ENCODE data around the gene TBC1D22A. TPM values are rescaled to one million over a fixed set of nuclear protein-coding genes. Genes with fewer than 3 reads are reported as not detected.

Gene TBC1D22A
- total and polyA plus RNA-seq, 10 of the 15 experiments (the other 5 are each of a cell fraction or from before 2014, with no cell fraction given) = 0.63 to 44.7 (median 27.4) TPM

- CTCF ChIA-PET = no interaction called here
- H3K9me3 ChIP-seq (replicated peaks; ENCODE audit: control insufficient read depth, insufficient read depth, low read length) = no peaks in the 10 kb centered on the region; the same call in 2 of the 3 replicates
- no peaks in the 10 kb centered on the region for H3K4me1 ChIP-seq (ENCODE audit: control insufficient read depth, insufficient read depth, low read length)
- no peak overlapping the region for H3K27ac ChIP-seq (ENCODE audit: control insufficient read depth, insufficient read depth)
- DNase-seq (ENCODE audit: low read depth, low spot score) (no peak), FAIRE-seq (no peak), ATAC-seq (no peak)
- BruUV-seq (replicated peaks) = no TSS peak
- TF ChIP-seq PKNOX1 (IDR thresholded peaks at IDR 0.05) (no peak), BCL3 (IDR thresholded peaks at IDR 0.05; ENCODE audit: borderline replicate concordance, insufficient read depth, low read depth, low read length, poor library complexity, severe bottlenecking) (no peak), ZNF622 (IDR thresholded peaks at IDR 0.05) (no peak)
- no peak overlapping the region for H3K9ac ChIP-seq (ENCODE audit: control insufficient read depth, insufficient read depth, low read length)
- peaks cover 13 to 16% of the 10 kb centered on the region in 2 experiments; a peak in 3 of 4 replicates for H3K36me3 ChIP-seq (ENCODE audit: control insufficient read depth in 2 of 2, insufficient read depth in 2 of 2, low read length in 1 of 2)
- H4K20me1 ChIP-seq (ENCODE audit: control insufficient read depth, insufficient read depth) = 0 out of 2 replicates have a peak, but pooled peaks cover 3% of the 10 kb centered on the region
- POLR2A ChIA-PET = no interaction called here
- in situ Hi-C loops (cut with MboI) = no loop called here
- RAD21 ChIA-PET (ENCODE audit: unreplicated experiment) = no interaction called here
- WGBS (ENCODE audit: insufficient coverage, insufficient replicate concordance, low lambda C conversion rate, missing lambda C conversion rate) = 98% methylated on average over 12 of the region's 12 CpGs
- no peaks in the 10 kb centered on the region for H3K27me3 ChIP-seq (replicated peaks in 1 of 2; ENCODE audit: control insufficient read depth in 2 of 2, insufficient read depth in 2 of 2, low read length in 1 of 2)
- intact Hi-C loops (cut with micrococcal nuclease; ENCODE audit: unreplicated experiment) = no loop called here
- peaks cover 4% of the 10 kb centered on the region for H3K79me2 ChIP-seq (ENCODE audit: control insufficient read depth, insufficient read depth, low read length)
- no peak overlapping the region for H2AFZ ChIP-seq (ENCODE audit: control insufficient read depth, low read depth, low read length)
- SMC1A ChIA-PET (ENCODE audit: uncharacterized antibody, unreplicated experiment) = no interaction called here
- H3K4me2 ChIP-seq (ENCODE audit: control insufficient read depth, insufficient read depth) = no peak overlapping the region
- H3K4me3 ChIP-seq = no peak overlapping the region
These were observed 52.7 kb downstream of the TBC1D22A start for GRCh38 chr22:46815132-46815531.

DNA sequence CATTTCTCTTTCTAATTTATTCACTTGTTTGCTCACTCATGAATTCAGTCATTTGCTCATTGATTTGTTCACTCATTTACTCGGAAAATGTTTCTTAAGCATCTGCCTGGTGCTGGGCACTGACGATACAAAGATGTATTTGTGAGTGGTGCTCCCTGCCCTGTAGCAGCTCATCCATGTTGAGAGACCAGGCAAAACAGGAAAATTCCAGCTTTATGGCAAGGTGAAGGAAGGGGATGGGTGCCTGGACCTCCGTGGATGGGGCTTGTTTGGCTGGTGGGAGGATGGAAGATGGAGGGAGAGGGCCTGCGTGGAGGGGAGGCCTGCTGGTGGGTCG lies 53.1 kb downstream of the TBC1D22A start:
- in situ Hi-C loops (cut with MboI) = no loop called here
- DNase-seq (ENCODE audit: low read depth, low spot score) (no peak), FAIRE-seq (no peak), ATAC-seq (no peak)
- BruUV-seq (replicated peaks) = no TSS peak
- ChIA-PET SMC1A (ENCODE audit: uncharacterized antibody, unreplicated experiment) (no interaction called here), CTCF (no interaction called here), POLR2A (no interaction called here), RAD21 (ENCODE audit: unreplicated experiment) (no interaction called here)
- H3K36me3 ChIP-seq (ENCODE audit: control insufficient read depth in 2 of 2, insufficient read depth in 2 of 2, low read length in 1 of 2) = peaks cover 13 to 16% of the 10 kb centered on the region in 2 experiments; a peak in 3 of 4 replicates
- intact Hi-C loops (cut with micrococcal nuclease; ENCODE audit: unreplicated experiment) = no loop called here
- 89% methylated on average over 5 of the region's 5 CpGs for WGBS (ENCODE audit: insufficient coverage, insufficient replicate concordance, low lambda C conversion rate, missing lambda C conversion rate)
- 0 out of 2 replicates have a peak, but pooled peaks cover 3% of the 10 kb centered on the region for H4K20me1 ChIP-seq (ENCODE audit: control insufficient read depth, insufficient read depth)
- no peak overlapping the region for H3K4me3 ChIP-seq
- H3K79me2 ChIP-seq (ENCODE audit: control insufficient read depth, insufficient read depth, low read length) = peaks cover 5% of the 10 kb centered on the region
- TF ChIP-seq CREB1 (IDR thresholded peaks at IDR 0.05; ENCODE audit: low read depth) (no peak), MXI1 (IDR thresholded peaks at IDR 0.05; ENCODE audit: low read depth, low read length) (no peak), ZNF384 (IDR thresholded peaks at IDR 0.05; ENCODE audit: borderline replicate concordance, low read depth, low read length) (no peak), POU2F2 (IDR thresholded peaks at IDR 0.05; ENCODE audit: borderline replicate concordance, low read depth, low read length) (no peak), ZNF24 (IDR thresholded peaks at IDR 0.05) (no peak)
- H3K9me3 ChIP-seq (replicated peaks; ENCODE audit: control insufficient read depth, insufficient read depth, low read length) = no peaks in the 10 kb centered on the region; the same call in 2 of the 3 replicates
- no peak overlapping the region for H3K9ac ChIP-seq (ENCODE audit: control insufficient read depth, insufficient read depth, low read length)
- no peak overlapping the region for H3K4me2 ChIP-seq (ENCODE audit: control insufficient read depth, insufficient read depth)
- no peak overlapping the region for H2AFZ ChIP-seq (ENCODE audit: control insufficient read depth, low read depth, low read length)
- H3K27me3 ChIP-seq (replicated peaks in 1 of 2; ENCODE audit: control insufficient read depth in 2 of 2, insufficient read depth in 2 of 2, low read length in 1 of 2) = no peaks in the 10 kb centered on the region
- no peak overlapping the region for H3K27ac ChIP-seq (ENCODE audit: control insufficient read depth, insufficient read depth)
- H3K4me1 ChIP-seq (ENCODE audit: control insufficient read depth, insufficient read depth, low read length) = no peaks in the 10 kb centered on the region

Data from GM12878 (cell line).